Activated CD8-positive, alpha-beta memory T cell treated with anti-CD3 and anti-CD28 coated beads for 24 hours (primary cell): ENCODE data around the gene PPARGC1A.

Experiments used
- DNase-seq: peaks from one replicate; pipeline ENCODE4 v3.0.0-alpha.2; 2020

Gene PPARGC1A

GRCh38 chr4:23768541-23768940 lies 121.3 kb downstream of the PPARGC1A start:
- DNase-seq: no peak

DNA sequence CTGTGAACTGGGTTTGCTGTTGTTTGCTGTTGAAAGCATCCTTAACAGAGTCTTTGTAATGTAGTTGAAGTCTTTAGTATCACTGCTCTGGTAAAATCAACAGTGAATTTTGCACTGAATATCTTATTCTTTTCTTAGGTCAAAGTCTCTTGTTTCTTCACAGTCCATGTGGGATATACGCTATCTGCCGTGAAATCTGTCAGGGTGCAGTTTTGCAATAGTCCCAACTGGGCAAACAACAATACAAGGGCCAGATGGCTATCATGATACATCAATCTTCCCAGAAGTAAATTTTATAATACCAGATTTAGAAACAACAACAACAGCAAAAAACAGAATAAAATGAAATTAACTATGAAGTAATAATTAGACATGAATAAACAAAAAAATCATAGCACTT lies 123.5 kb downstream of the PPARGC1A start:
- DNase-seq: no peak

GRCh38 chr4:23763559-23763958 lies 126.3 kb downstream of the PPARGC1A start:
- no peak for DNase-seq

GRCh38 chr4:23762551-23762950 lies 127.3 kb downstream of the PPARGC1A start:
- DNase-seq: no peak

DNA sequence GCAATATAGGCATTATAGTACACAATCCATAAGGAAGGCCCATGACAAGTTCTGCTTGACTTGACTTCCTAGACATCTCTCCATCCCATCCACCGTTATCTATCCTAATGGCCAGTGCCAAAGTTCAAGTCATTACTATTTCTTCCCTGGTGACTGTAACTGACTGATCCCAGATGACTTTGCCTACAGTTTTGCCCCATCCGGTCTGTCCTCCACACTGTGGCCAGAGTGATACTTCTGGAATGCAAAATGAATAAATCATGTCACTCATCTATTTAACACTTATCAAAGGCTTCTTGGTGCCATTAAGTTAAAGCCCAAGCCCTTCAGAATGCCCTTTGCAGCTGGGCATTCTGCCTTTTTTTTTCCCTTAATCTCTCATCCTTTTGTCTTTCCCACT lies 130.8 kb downstream of the PPARGC1A start:
- no peak for DNase-seq

DNA sequence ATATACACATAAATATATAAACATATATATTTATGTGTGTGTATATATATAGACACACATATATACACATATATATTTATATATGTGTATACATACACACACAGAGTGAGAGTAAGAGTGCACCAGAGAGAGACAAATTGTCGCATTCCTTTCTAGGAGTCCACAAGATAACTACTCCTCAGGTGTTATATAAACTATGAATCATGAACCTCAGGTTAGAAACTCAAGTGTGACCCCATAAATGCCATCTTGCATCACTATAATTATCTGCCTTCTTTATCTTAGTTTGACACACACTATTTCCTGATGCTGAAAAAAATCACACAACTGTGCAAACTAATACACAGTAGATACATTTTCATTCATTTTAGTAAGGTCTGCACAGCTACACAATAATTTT lies 135.2 kb downstream of the PPARGC1A start:
- no peak for DNase-seq

DNA sequence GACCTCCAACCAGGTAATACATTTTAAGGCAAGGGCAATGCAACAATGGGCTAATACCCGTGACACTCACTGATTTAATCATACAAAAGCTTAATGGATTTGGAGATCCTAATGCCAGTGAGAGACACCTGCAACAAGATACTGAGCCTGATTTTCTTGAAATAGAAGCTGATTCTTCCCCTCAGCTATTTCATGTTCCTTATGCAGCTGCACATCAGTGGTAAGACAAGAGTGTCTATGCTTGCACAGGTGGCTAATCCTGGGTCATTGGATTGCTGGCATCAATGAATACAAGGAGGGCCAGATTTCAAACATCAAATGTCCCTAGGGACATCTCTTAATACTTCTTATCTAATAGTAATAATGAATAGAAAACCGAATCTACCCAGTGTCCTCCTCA lies 139.7 kb downstream of the PPARGC1A start:
- DNase-seq: no peak

GRCh38 chr4:23747281-23747735 lies 142.5 kb downstream of the PPARGC1A start:
- no peak for DNase-seq

DNA sequence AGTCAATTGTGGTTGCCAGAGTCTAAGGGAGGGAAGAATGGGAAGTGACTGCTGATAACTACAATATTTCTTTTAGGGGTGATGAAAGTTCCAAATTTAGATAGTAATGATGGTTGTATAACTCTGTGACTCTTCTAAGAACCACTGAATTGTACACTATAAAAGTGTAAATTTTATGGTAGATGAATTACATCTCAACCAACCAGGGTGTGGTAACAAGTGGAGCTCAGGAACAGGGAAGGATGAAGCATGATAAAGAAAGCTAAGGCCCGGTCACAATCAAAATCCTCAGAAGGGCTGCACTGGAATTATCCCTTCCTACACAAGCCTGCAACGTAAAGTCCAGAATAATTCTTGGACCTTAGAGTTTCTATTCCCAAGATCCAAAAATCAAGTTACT lies 143.2 kb downstream of the PPARGC1A start:
- no peak for DNase-seq

DNA sequence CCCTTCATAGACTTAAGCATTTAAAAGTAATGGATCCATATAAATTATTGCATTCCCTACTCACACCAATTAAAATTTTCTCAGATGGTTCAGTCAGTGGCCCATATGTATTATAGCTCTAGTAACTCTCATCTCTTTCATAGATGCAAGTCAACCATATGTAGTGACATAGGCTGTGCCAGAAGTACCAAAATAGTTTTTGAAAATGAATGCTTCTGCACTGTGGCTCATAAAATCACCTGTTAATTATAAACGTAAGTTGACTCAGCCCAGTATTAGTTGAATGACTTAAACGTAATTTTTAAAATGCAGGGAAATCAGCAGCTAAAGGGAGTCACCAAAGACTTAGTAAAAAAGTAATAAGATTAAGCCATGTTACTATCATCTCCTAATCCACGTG lies 143.8 kb downstream of the PPARGC1A start:
- no peak for DNase-seq

GRCh38 chr4:23745377-23745776 lies 144.5 kb downstream of the PPARGC1A start:
- DNase-seq: no peak
